ENCODE results near the gene NEK7.

NEK7 gene

DNA sequence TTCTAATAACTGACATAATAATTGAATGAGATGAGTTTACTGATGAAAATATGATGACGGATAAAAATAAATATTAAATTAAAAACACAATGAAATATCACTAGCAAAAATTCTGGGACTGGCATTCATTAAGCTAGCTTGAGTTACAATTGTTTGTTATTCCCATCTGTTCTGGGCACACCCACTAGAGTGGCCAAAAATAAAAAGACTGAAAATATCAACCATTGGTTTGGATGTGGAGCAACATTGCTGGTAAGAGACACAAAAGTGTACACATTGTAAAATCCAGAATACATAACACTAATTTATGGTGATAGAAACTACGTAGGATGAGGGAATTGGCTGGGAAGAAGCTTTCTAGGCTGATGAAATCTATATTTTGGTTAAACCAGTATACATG lies 9.6 kb upstream of the NEK7 start:
- no peak for DNase-seq

DNA sequence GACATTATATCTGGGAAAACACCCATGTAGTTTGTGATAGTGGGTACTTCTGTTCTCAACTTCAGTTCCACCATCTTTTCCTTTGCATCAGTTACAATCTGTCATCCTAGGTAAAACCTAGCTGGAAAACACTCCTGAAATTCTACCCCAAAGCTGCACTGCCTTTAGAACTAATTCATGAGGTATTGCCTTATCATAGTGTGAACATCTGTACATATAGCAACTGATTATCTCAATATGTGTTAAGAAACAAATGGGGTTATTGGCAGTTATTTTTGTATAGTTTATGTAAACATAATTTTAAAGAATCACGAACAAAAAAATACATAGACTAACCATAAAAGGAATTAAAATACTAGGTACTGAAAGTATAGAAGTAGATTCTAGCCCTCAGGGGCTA lies 6.4 kb upstream of the NEK7 start:
- DNase-seq: no peak

DNA sequence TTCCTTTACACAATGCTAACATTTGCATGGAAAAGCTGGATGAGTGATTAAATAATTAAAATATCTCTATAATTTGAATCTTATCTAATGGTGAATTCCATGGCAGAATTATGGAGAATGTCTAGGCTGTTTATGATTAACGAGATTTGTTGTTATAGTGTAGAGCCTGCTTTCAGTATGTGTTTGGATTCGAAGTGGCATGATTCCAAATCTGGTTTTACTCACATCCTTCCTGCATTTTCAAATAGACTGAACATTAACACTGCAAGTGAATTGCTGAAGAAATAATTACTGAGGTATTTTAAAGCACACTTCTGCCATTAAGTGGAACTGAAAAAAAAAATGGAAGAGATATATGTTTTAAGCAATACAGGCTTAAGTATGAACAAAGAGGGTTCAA lies 5.1 kb upstream of the NEK7 start:
- no peak for DNase-seq

- no peak for DNase-seq
These were observed 3.7 kb upstream of the NEK7 start for GRCh38 chr1:198153103-198153502.

DNA sequence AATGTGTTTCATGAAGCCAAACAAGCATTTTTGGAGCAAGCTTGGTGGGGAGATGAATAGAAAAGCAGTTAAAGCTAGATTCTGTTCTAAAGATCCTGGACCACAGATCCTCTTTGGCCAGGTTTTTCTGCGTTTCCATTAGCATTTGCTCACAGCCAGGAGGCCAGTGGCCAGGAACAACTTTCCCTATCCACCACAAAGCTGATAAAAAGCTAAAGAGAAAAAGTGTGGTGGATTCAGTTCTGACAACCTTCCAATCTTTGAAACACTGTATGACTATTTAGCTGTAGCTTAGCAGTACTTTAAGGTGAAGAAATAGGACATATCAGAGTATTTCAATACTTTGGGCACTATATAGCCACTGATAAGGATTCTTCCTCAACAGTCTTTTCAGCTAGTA lies 3.0 kb upstream of the NEK7 start:
- no peak for DNase-seq

GRCh38 chr1:198155253-198155652 lies 1.5 kb upstream of the NEK7 start:
- no peak for DNase-seq

DNA sequence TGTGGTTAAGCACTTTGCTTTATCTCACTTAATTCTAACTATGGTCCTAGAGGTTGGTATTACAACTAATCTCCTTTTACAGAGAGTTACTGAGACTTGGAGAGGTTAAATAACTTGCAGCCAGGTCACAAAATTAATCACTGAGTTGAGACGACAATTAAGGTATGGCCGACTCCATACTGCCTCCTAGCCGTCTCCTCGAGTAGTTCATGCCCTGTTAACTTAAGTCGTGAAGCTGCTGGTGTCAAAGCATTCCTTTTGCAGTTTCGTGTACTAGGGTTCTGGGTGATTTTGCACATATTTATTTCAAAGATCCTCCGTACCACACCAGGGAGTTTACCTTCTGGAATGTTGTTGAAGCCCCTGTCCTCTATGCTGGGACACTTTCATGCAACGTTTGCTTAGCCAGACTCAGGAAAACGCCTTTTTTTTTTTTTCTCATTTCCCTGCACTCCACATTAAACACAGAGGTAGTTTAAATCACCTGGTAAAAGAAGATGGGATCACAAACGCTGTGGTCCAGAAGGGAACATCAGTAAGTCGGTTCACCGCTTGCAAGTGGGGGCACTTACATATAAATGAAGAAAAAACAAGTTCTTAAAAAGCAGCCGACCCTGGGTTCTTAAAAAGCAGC lies 570 bp upstream of the NEK7 start:
- peak; percentile 19 for DNase-seq

DNA sequence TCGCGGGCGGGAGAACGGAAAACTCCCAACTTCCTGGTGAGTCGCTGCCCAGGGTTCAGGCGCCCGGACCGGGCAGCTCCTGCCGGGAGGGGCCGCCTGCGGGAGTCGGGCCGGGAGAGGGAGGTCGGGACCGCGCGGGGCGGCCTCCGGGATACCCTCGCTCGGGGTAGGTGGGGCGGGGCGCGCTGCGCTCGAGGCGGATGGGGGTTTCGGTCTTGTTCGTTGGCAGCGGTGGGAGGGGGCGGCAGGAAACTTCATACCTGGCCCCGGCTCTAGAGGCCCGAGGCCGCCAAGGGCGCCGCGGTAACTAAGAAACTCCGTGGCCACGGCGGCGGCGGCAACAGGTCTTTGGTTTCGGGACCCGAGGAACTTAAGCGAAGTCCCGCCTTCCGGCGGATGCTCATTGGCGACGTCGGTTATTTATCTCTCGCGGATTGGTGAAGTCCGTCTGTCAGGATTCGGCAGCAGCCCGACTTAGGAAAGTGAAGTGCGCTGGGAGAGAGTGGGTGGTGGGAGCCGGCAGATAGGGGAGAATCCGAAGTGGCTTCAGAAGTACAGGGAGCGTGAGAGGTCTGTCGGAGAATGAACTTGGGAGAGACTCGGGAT lies 546 bp downstream of the NEK7 start:
- peak; percentile 80 for DNase-seq

DNA sequence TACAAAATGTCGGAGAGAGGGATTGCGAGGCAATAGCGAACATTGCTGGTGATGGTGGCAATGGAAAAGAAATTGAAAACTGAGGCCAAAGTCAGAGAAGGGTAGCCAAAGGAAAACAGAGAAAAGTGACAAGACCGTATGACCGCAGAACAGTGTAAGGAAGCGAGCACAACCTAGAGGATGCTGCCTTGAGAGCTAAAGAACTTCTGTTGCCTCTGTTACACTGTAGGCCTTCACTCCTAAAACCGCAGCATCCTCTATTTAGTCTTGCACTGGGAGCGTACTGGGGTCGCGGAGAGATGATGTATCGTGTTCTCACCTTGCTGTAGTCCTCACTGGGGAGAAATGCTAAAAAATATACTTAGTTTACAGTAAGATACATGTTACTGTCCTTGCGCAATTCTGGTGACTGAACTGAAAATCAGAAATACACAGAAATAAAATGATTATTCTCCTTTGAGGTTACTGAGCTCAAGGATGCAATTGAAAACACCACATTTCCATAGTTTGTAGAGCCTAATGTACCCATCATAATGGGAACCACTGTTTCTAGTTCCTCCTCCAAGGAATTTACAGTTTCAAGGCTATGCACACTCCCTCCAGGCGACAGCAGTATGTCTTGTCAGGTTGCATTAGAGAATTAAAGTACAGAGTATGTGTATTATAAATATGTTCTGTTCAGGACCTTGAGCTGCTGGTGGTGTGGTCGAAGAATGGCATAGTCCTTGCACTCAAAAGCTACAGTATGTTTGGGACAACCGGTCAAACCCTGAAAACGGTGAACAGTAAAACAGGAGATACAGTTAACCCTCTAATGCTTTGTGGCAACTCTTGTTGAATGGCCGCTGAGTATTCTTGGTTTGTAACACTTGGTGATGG lies 1.3 kb downstream of the NEK7 start:
- no peak for DNase-seq

GRCh38 chr1:198158735-198159589 lies 2.2 kb downstream of the NEK7 start:
- peak; percentile 81 for DNase-seq

- DNase-seq: no peak
These were observed 3.4 kb downstream of the NEK7 start for GRCh38 chr1:198160222-198160621.

GRCh38 chr1:198160946-198161614 lies 4.3 kb downstream of the NEK7 start:
- DNase-seq: no peak

DNA sequence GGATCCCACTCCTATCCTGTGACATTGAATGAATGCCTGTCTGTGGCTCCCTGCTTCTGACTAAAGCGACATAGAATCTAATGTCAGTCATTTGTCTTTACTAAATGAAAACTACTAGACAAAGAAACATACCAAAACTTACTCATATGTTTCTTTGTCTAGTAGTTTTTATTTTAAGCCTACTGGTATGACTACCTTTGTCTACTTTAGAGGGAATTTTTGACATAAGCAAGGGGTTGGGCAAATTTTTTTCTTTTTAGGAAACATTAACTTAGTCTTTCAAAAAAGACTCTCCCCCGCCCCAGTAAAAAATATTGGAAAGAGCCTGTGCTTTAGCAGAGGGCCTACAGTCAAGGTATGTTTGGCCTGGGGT lies 4.9 kb downstream of the NEK7 start:
- DNase-seq: no peak

DNA sequence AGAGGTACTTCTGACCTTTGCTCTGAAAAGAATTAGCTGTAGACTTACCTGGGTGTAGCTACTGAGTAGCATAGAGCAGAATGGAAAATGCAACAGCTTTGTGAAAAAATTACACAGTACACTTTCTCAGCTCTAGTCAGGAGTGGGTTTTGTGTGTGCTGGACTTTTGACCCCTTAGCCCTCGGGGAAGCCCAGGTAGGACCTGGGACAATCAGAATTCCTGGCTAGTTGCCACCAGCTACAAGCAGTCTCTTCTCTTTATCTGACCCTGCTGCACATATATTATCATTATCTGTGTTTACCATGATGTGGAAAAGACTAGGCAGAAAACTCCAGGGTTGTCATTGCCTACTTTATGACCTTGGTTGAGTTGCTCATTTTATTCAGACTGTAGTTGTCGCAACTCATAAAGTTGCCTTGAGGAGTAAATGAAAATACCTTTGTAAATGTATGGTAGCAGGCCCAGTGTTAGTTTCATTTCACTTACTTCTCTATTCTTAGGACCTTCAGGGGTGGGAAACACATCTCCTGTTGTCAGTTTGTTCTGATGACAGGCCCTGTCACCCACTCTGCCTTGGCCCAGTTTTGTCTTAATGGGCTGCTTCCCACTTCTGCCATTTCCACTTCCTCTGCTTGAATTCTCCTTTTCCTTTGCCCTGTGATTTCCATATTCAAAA lies 5.4 kb downstream of the NEK7 start:
- DNase-seq: no peak

GRCh38 chr1:198165927-198166647 lies 9.3 kb downstream of the NEK7 start:
- no peak for DNase-seq

DNA sequence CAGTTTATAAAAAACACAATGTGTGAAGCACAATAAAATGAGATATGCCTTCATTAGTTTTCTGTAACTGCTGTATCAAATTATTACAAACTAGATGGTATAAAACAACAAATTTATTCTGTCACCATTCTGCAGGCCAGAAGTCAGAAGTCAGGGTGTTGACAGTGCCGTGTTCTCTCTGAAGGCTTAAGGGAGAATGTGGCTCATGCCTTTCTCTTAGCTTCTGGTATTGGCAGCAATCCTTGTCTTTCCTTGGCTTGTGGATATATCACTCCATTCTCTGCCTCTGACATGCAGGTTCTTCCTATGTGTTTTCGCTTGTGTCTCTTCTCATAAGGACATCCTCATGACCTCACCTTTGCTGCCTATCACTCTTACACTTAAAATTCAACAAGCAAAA lies 10.1 kb downstream of the NEK7 start:
- DNase-seq: no peak

- DNase-seq: no peak
These were observed 10.7 kb downstream of the NEK7 start for GRCh38 chr1:198167436-198167934.

GRCh38 chr1:198168227-198168626 lies 11.4 kb downstream of the NEK7 start:
- no peak for DNase-seq

DNA sequence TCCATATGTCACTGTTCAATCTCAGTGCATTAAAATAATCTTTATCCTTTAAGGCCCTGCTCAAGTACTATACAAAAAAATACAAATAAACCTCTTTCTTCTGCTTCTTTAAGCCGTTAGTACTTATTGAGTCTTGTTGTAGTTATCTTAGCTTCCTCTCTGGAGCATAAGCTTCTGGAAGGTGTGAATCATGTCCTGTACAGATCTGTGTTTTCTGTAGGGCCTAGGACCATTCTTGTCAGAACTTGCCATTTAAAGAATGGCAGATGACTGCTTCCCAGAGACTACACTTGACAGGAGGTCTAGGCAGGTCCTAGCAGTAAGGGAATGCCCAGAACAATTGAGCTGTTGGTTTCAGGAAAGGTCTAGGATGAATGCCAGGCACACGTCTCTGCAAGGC lies 12.9 kb downstream of the NEK7 start:
- no peak for DNase-seq

DNA sequence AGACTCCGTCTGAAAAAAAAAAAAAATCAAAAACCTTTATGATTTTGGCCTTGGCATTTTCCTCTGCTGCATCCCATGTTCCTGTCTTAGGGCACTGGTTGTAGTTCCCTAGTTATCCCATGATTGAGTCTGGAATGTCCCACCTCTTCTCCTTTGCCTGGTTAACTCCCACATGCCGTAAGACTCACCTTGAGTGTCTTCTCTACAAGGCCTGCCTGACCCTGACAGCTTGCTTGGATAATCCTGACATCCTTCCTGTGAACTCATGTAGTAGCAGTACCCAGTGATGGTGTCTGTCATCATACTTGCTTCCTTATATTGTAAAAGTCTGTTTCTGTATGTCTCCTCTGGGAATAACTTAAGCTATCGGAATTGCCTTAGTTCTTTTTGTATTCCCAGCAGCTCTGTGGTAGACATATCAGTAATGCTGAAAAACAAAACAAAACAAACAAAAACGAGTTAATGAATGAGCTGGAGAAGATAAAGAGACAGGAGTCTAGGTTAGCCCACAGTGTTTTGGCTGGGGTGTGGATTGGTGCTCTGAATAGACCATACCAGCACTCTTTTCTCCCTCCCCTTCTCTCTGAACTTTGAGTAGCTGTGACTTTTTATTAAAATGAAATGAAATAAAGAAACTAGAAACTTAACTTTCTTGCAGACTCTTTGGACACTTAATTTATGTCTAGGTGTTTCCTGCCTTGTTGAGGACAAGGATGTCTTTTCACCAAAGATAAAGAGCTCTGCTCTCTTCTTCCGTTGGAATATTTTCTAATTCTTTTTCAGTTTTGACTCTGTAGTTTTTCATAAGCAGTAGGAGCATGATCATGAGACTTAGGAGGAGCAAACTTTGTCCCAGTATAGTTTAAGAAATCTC lies 15.1 kb downstream of the NEK7 start:
- no peak for DNase-seq

Data from T1000 (cell line).